ENCODE data around the gene THNSL1.
"Not testable (repeated sequence)": the region's sequence is repeated elsewhere in the genome, so short reads cannot be mapped to it uniquely, and the experiment has no call there.

Gene THNSL1, protein sequence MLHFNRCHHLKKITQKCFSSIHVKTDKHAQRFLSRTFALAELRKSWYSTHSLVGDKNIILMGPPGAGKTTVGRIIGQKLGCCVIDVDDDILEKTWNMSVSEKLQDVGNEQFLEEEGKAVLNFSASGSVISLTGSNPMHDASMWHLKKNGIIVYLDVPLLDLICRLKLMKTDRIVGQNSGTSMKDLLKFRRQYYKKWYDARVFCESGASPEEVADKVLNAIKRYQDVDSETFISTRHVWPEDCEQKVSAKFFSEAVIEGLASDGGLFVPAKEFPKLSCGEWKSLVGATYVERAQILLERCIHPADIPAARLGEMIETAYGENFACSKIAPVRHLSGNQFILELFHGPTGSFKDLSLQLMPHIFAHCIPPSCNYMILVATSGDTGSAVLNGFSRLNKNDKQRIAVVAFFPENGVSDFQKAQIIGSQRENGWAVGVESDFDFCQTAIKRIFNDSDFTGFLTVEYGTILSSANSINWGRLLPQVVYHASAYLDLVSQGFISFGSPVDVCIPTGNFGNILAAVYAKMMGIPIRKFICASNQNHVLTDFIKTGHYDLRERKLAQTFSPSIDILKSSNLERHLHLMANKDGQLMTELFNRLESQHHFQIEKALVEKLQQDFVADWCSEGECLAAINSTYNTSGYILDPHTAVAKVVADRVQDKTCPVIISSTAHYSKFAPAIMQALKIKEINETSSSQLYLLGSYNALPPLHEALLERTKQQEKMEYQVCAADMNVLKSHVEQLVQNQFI

GRCh38 chr10:25016376-25017153, at the start of gene THNSL1:
Gene THNSL1, plus strand, starts transcription at chr10:25016612. Its CDS starts 6,612 bp downstream, at chr10:25023224.
- DNase-seq (ENCODE audit: insufficient read length, low spot score) (peak; percentile 99), FAIRE-seq (peak; percentile 99)

DNA sequence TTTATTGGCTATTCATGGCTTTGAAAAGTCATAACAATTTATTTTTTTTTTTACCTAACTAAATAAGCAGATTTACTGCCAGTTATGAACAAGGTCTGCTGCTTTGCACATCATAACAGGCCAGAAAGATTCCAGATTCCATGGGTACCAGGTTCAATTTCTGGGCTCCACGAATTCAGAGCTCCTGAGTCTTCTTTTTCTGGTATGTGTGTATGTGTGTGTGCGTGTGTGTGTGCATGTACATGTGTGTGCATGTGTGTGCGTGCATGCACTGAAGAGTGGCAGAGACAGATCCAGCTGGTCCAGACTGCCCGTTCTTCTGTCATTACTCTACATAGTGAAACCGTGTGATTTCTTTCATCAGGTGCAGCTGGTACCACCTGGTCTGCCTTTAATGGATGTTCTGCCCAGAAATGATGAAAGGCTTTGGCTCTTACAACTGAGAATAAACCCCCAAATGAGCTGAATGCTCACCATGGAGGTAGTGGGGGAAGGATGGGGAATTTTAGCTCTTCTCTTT, 49.4 kb upstream of the THNSL1 start:
- FAIRE-seq, result peak; percentile 62
- DNase-seq (ENCODE audit: insufficient read length, low spot score), result no peak

DNA sequence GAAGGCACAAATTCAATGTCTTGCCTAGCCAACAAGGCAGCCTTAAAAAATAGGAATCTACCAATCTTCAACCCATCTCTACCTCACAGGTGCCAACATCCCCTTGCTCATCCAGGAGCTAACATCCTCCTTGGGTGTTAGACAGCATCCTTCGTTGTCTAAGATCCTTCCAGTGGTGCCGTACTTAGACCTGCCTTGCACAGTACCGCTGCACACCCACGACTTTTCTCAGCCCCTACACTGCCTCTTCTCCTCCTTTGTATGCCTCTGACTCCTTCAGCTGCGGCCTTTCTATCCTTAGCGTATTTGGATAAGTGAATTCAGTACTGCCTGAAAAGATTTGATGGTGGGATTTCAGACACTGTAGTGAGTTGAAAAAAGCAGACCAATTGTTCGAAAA, 48.1 kb upstream of the THNSL1 start:
- no peak for DNase-seq (ENCODE audit: insufficient read length, low spot score)
- peak; percentile 49 for FAIRE-seq

- DNase-seq (ENCODE audit: insufficient read length, low spot score); FAIRE-seq: not testable (repeated sequence)
Observed at GRCh38 chr10:24968951-24969350, 47.5 kb upstream of the THNSL1 start.

DNA sequence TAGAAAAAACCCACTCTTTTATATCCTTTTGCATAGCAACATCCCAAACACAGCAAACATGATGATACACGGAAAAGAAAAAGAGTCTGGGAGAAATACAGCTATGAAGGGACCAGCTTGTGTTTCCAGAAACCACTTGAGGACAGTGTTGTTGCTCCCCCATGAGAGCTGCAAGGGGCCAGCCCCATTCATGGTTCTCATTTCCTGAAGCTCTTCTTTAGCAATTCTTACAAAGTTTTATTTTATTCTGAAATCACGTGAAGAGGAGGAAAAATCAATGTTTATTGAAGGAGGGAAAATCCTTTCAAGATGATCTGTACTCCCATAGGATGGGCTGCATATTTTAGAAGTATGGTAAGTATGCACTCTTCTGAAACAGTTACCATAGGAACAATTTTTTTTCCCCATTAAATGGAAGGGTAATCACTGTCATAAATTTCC, 46.6 kb upstream of the THNSL1 start:
- DNase-seq (ENCODE audit: insufficient read length, low spot score) (no peak), FAIRE-seq (no peak)

- FAIRE-seq (no peak), DNase-seq (ENCODE audit: insufficient read length, low spot score) (no peak)
Observed at GRCh38 chr10:24971374-24971773, 45.0 kb upstream of the THNSL1 start.

DNA sequence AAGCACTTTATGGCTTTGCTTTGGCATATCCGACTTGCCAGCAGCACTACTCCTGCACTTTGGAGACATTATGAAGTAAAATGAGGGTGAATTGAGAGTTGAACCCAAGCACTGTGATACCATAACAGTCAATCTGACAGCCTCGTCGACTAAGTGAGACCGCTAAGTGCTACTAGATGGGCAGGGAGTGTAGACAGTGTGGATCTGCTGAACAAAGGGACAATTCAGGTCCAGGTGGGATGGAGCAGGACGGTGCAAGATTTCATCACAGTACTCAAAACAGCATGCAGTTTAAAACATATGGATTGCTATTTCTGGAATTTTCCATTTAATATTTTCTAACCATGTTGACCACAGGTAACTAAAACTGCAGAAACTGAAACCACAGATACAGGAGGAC, 43.2 kb upstream of the THNSL1 start:
- FAIRE-seq (peak; percentile 85), DNase-seq (ENCODE audit: insufficient read length, low spot score) (no peak)

GRCh38 chr10:24974976-24975375, 41.4 kb upstream of the THNSL1 start:
- FAIRE-seq, result no peak
- DNase-seq (ENCODE audit: insufficient read length, low spot score), result no peak

GRCh38 chr10:24979685-24980084, 36.7 kb upstream of the THNSL1 start:
- FAIRE-seq (no peak), DNase-seq (ENCODE audit: insufficient read length, low spot score) (no peak)

- FAIRE-seq (no peak), DNase-seq (ENCODE audit: insufficient read length, low spot score) (no peak)
Observed at GRCh38 chr10:24981161-24981710, 35.2 kb upstream of the THNSL1 start.

DNA sequence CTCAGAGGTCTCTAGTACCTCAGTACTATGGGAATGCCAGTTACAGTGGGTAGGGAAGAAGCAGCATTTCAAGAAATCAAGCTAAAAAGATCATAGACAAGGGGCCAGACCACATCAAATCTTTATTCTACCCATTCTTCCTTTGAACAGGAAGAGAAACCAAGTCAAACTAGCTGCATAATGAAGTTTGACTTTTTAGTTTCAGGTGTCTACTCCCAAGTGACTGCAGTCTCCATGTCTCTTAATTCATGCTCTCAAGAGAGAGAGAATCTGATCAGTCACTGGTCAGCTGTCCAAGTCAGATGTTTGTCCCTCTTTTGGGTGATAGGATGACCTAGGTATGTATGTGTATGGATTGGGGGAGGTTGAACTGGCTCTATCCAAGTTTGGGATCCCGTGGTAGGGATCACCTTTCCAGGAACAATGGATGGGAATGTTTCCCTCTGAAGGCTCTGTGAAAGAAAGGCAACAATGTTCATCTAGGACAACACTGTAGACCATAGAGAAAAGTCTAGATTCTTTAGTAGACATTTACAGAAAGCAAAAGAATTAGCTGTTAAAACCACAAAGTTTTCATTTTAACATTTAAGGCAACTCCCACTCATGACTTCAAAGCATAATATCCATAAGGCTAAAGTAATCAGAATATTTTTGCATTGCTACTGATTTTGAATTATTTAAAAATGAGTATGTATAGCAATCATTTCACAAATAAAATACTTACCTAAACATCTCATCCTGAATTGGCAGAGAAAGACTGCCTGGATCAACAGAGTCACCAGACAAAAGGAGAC, 33.9 kb upstream of the THNSL1 start:
- no peak for FAIRE-seq

GRCh38 chr10:24983130-24983529, 33.3 kb upstream of the THNSL1 start:
- peak; percentile 52 for FAIRE-seq
- no peak for DNase-seq (ENCODE audit: insufficient read length, low spot score)

More for the DNA sequence above, 33.9 kb upstream of the THNSL1 start:
- no peak for DNase-seq (ENCODE audit: insufficient read length, low spot score)

GRCh38 chr10:24983946-24984345, 32.5 kb upstream of the THNSL1 start:
- DNase-seq (ENCODE audit: insufficient read length, low spot score), result no peak
- FAIRE-seq, result no peak

GRCh38 chr10:24984906-24985305, 31.5 kb upstream of the THNSL1 start:
- no peak for FAIRE-seq
- no peak for DNase-seq (ENCODE audit: insufficient read length, low spot score)

- FAIRE-seq, result peak; percentile 51
- DNase-seq (ENCODE audit: insufficient read length, low spot score), result no peak
Observed at GRCh38 chr10:24988831-24989640, 27.4 kb upstream of the THNSL1 start.

DNA sequence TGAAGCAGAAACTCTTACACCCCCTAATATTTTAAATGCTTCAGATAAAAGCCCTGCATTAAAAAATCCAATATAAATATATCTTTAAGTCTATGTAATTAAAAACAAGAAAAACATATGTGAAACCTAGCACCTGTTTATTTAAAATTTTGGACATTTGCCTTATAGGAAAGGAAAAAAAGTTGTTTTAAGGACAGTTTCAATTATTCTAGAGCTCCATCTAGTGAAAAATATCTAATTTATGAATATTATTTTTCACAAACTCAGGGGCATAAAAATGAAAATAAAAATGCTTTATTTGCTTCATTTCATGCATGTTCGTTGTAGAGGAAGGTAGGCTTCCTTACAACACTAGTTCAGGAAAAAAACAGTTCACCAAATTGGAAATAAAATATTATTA, 26.5 kb upstream of the THNSL1 start:
- no peak for DNase-seq (ENCODE audit: insufficient read length, low spot score)
- no peak for FAIRE-seq

DNA sequence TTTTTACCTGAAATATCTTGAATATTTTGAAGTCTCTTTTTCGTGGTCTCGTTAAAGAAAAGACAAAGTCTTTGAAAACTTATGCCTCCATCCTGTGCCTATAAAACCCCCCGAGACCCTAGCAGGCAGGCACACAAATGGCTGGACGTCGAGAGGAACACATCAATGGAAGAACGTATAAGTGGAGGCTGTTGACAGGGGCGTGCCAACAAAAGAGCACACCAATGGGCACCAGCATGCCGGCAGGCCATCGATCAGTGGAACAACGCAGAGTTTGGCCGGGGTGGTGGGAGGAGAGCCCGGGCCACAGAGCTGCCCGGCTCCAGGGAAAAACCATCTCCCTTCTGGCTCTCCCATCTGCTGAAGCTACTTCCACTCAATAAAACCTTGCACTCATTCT, 25.1 kb upstream of the THNSL1 start:
- peak; percentile 31 for FAIRE-seq
- no peak for DNase-seq (ENCODE audit: insufficient read length, low spot score)

DNA sequence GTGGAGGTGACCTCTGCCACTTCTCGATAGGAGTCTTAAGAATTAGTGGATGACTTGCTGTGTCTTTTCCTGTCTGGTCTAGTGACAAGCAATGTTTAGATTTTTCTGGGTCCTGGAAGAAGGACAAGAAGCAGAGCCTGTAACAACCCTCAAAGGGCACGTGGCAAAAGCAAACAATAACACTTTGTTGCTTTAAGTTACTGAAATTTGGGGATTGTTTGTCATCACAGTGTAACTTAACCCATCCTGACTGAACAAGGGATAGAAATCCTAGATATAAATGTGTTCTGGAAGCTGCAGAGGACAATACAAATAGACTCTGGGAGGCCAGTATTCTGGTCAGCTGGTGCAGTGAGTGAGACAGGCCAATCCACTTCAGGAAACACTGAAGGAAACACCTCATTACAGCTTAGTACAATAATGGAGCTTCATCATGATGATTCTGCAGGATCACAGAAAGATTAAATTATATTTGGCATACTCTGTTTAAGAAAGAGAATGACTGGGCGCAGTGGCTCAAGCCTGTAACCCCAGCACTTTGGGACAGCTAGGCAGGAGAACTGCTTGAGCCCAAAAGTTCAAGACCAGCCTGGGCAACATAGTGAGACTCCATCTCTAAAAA, 23.8 kb upstream of the THNSL1 start:
- FAIRE-seq, result no peak
- DNase-seq (ENCODE audit: insufficient read length, low spot score), result no peak
